Activated naive CD4-positive, alpha-beta T cell treated with Interleukin-2 at 50 U/mL for 16 hours (primary cell): ENCODE data around the gene MCL1.

Source experiments
- DNase-seq: peaks from one replicate; pipeline ENCODE4 v3.0.0-alpha.2; 2020

Gene MCL1

DNA sequence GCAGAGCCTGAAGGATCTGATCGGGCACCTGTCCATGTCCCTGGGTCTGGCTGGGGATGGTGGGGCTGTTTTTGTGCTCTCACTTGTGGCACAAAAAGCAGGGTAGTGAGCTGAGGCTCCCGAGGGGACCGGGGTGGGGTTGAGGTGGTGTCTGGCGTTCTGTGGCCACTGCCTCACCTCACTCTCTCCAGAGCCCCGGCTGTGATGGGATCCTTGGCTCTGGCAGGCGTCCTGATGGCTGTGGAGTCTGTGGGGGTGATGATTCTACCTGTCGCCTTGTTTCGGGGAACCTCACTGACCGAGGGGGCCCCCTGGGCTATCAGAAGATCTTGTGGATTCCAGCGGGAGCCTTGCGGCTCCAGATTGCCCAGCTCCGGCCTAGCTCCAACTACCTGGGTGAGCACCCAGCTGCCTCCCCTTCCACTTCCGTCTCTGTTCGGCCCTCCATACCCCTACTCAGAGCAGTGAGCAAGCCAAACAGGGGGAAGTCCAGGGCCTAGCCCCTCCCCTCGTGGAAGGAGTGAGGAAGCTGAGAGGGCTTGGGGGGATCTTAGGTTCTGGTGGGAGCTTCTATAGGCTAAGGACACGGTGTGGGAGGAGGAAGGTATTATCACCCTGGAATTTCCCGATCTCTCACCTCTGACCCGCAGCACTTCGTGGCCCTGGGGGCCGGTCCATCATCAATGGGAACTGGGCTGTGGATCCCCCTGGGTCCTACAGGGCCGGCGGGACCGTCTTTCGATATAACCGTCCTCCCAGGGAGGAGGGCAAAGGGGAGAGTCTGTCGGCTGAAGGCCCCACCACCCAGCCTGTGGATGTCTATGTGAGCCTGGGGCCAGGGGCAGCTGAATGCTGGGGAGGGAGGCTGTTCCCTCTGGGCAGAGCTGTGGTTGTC is 23.2 kb downstream of the MCL1 start:
- no peak for DNase-seq

DNA sequence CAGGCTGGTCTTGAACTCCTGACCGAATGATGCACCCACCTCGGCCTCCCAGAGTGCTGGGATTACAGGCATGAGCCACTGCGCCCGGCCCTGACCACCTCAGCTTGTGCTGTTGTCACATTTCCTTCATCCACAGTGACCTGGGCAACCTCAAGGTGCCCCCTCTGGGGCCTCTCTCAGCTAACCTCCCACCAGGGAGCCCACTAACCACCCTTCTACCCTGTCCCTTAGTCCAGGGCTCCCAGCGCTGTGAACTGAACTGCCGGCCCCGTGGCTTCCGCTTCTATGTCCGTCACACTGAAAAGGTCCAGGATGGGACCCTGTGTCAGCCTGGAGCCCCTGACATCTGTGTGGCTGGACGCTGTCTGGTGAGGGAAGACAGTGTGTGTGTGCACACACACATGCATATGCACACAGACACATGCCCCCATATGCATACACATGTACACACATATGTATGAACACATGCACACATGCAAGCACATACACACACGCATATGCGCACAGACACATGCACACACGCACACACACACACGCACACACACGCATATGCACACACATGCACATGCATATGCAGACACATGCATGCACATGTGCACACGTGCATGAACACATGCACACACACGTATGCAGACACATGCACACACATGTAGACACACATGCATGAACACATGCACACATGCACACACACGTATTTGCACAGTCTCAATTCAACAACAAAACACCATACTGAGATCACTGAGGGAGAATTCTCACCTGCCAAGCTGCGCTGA is 24.0 kb downstream of the MCL1 start:
- no peak for DNase-seq

DNA sequence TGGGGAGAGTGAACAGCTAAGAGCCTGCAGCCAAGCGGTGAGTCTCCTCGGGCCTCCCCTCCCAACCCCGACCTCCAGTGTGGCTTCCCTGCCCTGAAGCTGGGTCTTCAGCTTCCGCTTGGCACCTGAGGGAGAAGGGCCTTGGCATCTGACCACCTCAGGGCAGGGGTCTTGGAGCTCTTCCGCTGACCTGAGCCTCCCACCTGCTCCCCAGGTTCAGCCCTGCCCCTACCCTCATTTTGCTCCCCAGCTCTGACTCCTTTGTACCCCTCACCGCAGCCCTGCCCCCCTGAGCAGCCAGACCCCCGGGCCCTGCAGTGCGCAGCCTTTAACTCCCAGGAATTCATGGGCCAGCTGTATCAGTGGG is 25.3 kb downstream of the MCL1 start:
- DNase-seq: no peak

DNA sequence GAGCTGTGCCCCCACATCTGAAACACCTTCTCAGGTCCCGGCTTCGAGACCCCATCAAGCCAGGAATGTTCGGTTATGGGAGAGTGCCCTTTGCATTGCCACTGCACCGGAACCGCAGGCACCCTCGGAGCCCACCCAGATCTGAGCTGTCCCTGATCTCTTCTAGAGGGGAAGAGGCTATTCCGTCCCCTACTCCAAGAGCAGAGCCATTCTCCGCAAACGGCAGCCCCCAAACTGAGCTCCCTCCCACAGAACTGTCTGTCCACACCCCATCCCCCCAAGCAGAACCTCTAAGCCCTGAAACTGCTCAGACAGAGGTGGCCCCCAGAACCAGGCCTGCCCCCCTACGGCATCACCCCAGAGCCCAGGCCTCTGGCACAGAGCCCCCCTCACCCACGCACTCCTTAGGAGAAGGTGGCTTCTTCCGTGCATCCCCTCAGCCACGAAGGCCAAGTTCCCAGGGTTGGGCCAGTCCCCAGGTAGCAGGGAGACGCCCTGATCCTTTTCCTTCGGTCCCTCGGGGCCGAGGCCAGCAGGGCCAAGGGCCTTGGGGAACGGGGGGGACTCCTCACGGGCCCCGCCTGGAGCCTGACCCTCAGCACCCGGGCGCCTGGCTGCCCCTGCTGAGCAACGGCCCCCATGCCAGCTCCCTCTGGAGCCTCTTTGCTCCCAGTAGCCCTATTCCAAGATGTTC is 25.9 kb downstream of the MCL1 start:
- no peak for DNase-seq

DNA sequence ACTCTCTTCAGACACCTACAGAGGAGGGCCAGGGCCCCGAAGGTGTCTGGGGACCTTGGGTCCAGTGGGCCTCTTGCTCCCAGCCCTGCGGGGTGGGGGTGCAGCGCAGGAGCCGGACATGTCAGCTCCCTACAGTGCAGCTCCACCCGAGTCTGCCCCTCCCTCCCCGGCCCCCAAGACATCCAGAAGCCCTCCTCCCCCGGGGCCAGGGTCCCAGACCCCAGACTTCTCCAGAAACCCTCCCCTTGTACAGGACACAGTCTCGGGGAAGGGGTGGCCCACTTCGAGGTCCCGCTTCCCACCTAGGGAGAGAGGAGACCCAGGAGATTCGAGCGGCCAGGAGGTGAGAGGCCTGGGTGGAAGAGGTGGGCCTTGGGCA is 26.5 kb downstream of the MCL1 start:
- DNase-seq: no peak

DNA sequence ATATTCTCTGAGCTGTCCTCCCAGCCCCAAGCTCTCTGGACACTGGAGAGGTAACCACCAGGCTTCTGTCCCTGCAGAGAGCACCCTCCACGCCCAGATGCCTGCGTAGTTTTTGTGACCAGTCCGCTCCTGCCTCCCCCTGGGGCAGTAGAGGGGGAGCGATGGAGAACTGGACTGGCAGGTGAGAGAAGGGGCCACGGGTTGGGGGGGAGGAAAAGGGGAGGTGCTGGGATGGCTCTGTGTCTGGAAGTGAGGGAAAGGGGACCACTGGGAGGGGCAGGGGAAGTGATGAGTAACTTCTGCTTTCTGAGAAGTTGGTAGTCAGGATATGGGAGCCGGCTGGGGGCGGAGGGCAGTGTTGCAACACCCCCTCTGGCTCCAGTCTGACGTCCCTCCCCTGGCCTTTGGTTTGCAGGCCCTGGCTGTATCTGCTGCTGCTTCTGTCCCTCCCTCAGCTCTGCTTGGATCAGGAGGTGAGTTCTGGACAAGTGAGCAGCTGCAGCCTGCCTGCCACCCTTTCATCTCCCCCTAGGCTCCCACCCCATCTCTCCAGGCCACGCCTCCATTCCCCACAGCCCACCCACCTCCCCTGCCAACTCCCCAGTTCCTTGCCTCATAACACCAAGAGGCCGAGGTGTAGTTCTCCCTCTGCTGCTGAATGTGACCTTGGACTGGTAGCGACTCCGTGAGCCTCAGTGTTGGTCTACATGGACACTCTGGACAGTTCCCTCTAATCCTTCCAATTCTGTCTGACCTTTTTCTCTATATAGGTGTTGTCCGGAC is 27.1 kb downstream of the MCL1 start:
- DNase-seq: no peak

DNA sequence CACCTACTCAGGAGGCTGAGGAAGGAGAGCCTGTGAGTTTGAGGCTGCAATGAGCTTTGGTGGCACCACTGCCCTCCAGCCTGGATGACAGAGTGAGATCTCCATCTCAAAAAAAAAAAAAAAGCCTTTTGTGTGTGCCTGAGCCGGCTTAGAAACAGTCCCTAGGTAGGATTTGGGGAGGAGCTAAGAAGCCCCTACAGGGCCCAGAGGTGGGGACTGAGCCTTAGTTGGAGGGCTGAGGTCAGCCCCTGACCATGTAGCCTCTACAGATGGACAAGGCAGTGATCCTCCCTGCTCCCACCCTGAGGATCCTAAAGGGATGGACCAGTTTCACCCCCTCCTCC is 27.7 kb downstream of the MCL1 start:
- no peak for DNase-seq

DNA sequence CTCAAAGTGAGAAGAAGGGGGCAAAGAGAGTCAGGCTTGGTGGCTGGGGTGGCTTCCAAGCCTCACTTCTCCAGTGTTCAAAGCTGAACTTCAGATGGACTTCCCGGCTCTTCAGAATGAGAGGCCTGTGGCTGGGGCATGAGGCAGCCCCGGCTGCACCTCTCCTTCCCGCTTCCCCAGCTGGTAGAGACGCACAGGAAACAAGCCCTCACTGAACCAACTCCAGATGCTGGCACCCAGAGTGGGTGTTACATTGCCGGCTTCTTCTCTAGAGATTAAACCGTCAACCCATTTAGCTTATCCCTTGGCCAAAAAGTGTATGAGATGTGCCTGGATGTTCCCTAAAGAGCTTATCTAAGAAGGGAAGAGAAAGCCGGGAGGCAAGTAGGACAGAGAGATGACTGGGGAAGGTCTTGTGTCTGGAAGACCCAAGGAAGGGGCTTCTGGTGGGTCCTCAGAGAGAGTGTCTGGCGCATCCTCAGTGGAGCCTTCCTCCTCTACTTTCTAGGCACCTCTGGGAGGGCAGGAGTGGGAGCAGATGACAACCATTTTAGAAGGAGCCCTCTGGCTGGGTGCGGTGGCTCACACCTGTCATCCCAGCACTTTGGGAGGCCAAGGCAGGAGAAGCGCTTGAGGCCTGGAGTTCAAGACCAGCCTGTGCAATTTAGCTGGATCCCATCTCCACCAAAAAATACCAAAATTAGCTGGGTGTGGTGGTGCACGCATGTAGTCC is 28.2 kb downstream of the MCL1 start:
- DNase-seq: no peak

DNA sequence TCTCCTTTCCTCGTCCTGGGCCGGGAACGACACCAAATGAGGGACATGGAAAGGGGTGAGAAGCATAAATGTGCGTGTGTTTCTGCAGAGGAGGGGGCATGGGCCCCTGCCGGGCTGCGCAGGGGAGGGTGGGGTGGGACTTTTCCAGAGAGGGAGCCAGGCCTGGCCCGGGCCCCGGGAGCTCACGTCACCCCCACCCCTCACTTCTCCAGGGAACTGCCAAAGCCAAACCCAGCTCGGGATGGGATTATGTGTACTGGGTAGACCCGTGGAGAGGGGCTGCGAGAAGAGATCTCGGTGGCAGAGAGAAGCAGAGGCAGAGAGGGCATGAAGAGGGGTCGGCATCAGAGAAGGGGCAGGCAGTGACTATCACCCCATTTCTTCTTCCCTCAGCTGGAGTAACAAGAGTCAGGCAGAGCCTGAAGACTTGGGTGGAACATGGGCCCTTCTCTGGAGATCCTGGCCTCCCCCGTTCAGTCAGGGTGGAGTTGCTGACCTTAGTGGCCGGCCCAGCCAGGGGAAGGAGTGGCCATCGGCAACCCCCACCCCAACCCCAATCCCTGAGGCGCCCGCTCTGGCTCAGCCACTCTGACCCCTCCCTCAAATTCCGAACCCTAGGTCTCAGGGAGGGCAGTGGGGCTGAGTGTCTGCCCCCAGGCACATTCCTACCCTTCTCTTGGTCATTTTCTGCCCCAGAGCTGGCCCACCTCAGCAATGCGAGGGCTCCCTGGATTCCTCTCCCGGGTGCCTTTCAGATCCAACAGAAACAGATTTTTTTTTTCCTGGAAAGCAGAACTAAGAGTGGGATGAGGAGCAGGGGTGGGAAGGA is 29.0 kb downstream of the MCL1 start:
- no peak for DNase-seq

DNA sequence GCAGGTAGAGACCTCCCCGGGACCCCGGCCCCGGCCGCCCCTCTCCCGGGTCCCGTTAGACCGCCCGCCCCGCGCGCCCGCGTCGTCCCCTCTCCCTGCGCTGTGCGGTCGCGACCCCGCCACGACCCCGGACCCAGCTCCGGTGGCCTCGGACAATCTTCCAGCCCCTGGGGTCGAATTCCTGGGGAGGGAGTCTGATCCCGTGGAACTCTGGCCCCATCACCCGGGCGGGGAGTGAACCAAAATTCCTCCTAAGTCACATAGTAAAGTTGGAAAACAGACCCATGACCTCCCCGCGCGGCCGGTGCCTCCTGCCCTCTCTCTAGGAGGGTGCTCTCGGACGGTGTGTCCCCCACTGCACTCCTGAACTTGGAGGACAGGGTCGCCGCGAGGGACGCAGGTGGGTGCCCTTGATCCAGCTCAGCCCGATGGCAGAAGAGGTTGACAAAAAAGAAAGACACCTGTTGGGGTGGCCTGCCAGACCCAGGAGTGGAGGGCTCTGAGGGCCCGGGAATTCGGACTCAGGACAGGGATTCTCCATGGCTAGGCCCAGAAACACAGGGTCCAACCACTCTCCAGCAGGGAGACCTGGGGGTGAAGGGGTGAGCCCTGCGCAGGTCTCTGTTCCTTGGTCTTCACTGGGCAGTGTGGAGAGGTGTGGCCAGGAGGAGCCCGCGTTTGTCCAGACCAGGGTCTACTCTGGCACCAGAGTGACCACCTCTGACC is 29.8 kb downstream of the MCL1 start:
- no peak for DNase-seq

DNA sequence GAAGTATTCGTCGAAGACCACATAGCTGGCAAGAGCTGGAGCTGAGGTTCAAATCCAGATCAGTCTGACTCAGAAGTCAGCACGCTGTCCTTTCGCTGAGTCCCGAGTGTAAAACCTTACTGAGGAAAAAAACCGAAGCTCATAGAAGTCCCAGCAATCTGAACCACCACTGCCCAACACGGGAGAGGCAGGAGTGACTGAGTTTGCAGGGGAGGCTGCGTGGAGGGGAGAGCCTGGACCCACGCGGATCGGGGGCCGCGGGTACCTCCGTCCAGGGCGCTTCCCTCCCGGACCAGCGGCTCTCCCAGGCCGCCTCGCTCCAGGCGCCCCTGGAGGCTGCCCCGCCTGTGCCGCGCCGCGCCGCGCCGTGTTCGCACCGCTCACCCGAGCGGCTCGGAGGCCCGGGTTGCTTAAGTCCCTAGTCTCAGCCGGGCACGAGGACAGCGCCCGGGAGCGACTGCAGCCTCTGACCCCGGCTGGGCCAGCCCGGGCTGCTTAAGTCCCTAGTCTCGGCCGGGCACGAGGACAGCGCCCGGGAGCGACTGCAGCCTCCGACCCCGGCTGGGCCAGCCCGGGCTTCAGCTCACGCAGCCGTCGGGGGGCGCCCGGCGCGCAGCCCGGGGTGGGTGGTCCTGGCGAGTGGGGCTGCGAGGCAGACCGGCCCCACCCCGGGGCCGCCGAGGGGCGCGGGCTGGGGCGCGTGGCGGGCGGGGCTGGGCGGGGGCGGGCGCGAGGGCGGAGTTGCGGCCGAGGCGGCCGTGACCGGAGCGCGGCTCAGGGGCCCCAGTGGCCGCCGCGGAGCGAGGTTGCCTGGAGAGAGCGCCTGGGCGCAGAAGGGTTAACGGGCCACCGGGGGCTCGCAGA is 30.5 kb downstream of the MCL1 start, which contains the start of gene ADAMTSL4:
TSS of gene ADAMTSL4 (plus strand) at position 777 of the 864 bp plus-strand sequence. CDS start 2,881 bp downstream, outside the sequence.
- DNase-seq: peak; percentile 40

DNA sequence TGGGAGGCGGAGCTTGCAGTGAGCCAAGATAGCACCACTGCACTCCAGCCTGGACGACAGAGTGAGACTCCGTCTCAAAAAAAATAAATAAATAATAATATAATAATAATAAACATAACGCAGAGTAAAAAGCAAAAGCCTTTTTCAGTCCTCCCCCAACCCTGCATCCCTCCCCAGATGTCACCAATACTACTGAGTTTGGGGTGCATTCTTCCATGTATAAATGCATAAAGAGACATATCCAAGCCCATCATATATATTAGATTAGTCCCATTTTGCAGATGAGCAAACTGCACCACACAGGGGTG is 31.1 kb downstream of the MCL1 start:
- DNase-seq: no peak

DNA sequence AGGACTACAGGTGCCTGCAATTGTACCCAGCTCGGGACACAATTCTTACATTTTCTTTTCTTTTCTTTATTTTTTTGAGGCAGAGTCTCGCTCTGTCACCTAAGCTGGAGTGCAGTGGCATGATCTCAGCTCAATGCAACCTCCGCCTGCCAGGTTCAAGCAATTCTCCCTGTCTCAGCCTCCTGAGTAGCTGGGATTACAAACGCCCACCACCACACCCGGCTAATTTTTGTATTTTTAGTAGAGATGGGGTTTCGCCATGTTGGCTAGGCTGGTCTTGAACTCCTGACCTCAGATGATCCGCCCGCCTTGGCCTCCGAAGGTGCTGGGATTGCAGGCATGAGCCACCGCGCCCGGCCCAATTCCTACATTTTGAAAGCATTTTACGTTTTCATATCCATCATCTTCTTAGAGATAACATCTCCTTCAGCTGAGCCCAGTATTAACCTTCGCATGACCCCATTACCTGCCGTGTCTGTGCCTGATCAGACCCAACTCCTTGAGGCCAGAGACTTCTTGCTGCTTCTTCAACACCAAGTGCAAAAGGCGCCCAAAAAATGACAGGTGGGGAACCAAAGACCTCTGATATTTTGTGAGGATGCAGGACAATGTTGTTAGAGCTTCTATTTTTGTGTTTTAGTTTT is 33.0 kb downstream of the MCL1 start:
- no peak for DNase-seq

DNA sequence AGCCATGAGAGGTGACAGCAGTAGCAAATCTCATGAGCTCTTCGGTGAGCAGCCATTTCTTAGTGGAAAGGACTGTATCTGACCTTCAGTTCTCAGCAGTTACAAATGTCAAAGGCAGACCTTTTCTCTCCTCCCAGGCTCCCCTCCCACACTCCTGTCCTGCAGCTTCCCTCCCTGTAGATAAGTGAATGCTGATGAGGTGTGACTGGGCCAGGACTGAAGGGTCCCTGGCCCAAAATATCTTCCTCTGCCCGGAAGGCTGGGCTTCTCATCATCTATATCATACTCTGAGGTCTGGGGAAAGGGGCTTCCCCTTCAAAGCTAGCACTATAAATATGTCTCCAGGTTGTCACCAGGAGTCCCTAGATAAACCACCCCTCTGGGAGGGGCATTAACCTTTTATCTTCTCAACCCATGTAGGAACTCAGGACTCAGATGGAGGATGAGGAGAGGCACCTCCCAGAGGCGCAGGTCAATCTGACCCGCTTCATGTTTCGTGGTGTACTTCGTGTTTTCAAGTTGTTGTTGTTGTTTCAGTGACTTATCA is 33.9 kb downstream of the MCL1 start:
- DNase-seq: no peak

DNA sequence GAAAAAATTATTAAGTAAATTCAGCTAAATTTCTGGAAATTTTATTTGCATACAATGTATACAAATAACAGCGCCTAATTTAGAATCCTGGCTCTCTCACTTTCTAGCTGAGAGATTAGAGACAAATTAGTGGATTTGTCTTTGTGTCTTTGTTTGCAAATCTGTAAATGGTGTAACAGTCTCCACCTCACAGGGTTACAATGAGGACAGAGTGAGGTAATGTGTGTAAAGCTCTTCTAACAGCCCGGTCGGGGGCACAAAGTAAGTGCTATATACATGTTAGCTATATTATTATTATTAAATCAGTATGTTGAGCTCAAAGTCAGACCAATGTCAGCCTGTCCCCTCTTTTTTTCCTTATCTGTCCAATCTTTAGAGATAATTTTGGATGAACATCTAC is 35.2 kb downstream of the MCL1 start:
- DNase-seq: no peak

DNA sequence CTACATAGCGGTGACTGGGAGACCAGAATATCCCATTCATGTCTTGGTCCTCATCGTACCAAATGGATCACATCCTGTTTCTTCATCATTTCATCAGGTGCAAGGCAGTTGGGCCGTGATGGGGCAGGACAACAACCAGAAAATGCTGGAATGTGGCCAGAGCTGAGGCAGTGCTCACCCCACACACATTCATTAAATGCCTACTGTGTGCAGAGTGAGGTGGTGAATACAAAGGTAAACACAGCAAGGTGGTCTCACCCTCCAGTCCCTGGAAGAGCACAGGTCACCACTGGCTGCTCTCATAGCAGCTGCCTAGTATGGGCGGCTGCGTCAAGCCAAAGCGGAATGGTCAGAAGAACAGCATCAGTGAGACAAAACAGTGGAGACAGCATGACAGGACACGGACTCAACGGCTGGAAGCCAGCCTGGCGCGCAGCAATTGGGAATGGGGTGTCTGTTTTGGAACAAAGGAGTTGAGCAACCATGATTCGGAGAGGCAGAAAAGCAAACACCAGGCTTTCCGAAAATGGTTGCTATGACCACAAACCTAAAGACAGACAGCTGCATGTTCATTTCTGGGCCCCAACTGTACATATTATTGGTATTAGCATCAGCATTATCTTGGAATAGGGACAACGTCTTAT is 35.8 kb downstream of the MCL1 start:
- DNase-seq: no peak

DNA sequence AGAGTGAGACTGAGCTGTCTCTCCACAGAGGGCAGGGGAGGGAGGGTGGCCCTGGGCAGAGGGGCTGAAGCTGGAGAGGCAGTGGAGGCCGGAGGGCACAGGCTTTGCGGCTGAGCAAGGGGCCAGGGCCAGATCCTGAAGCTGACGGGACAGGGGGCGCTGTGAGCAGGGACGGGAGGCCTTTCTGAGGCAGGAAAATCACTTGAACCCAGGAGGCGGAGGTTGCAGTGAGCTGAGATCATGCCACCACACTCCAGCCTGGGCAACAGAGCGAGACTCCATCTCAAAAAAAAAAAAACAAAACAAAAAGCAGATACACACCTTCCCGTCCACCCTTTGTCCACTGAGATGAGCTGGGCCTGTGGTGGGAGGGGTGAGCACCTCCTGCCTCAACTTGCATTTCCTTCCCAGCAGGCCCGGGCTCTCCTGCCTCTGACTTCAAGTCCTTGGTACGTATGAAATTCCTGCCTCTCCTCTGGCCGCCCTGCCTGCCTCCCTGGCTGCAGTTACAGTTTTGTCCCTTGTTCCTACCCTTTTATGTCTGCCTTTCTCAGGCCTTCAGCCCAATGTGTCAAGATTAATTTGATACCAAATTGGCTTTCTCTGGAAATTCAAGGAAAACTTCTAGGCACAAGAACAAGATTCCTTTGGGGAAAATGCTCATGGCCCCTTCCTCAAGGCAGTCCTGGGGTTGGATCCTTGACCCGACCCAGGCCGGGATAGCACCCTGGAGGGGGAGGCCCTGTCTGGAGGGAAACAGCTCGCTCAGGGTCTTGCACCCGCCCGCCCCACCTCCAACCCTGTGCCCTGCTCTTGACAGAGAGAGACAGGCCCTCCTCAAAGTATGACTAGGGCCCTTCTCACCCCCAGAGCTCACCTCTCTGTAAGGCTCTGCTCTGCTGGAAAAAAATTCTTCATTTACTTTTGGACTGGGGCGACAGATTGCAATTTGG is 41.4 kb downstream of the MCL1 start:
- no peak for DNase-seq
